ENCODE measurements around the gene KLHL14.
"Not testable (repeated sequence)": the region's sequence is repeated elsewhere in the genome, so short reads cannot be mapped to it uniquely, and the experiment has no call there.

KLHL14 gene

DNA sequence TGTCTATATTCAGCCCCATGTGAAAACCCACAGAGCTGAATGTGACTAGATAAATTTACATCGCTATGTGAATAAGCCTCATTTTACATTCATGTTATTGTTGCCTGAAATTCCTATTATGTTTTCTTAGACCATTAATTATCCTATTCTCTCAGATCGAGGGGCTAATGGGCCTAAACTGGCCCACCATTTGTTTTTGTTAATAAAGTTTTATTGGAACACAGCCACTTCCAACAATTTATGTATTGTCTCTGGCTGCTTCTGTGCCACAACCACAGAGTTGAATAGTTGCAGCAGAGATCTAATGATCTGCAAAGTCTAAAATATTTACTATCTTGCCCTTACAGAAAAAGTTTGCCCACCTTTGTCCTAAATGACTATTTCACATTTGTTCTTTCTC is 61.0 kb downstream of the KLHL14 start:
- DNase-seq: no peak

DNA sequence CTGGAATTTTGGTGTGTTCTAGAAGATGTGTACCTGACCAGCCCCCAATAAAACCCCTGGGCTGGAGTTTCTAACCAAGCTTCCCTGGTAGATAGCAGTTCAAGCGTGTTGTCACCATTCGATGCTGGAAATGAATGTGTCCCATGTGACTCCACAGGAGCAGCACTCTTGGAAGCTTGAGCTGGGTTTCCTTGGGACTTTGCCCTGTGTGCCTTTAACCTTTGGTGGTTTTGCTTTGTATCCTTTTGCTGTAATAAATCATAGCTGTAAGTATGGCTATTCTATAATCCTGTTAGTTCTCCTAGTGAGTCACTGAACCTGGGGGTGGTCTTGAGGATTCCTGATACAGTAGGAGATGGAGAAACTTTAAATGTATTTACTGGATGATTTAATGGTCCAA is 65.2 kb downstream of the KLHL14 start:
- no peak for DNase-seq

DNA sequence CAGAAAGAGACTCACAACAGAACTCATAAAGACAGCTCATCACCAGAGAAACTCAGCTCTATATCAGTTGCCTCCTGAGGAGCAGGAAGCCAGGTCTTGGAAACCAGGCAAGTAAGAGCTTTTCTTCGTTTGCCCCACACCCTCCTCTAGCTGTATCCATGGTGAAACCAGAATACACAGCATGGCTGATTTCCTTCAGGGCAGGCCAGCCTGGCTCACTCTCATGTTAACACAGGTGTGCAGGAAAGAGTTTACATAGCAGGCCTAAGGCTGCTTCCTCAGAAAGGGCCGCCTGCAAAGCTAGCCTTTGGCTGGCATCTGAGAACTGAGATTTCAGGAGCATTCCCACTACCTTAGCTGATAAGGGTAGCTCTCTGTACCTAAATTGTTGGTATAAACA is 65.7 kb downstream of the KLHL14 start:
- no peak for DNase-seq

DNA sequence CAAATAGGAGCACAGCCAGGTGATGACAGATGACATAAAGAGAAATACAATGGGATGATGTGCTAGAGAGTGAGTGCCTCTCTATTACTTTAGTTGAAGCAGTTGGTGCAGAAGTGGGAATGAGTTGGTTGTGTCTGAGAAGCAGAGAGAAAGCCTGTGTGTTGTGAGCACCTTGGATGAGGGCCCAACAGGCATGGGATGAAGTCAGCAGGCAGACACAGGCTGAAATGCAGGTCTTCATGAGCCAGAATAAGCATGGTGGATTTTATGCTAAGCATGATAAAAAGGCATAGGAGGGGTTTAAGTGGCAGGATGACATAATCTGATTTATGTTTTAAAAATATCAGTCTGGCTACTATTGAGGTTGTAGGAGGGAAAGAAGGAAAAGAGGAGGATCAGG is 71.5 kb downstream of the KLHL14 start:
- no peak for DNase-seq

DNA sequence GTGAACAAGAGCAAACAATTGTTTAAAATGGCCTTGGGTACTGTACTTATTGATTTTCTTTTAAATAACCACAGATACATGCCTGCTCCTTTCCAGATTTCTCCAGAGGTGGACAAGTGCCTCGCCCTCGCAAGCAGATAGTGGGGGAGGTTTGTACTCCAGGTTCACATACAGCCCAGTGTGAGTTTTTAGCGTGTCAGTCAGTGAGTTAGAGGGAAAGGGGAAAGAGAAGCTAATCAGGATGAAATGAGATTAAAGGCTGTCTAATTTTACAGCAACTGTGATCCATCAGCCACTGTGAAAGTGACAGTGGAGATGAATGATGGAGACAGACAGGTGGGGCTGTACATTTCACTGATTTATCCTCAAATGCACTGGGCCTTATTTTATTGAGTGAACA is 74.7 kb downstream of the KLHL14 start:
- DNase-seq: no peak

DNA sequence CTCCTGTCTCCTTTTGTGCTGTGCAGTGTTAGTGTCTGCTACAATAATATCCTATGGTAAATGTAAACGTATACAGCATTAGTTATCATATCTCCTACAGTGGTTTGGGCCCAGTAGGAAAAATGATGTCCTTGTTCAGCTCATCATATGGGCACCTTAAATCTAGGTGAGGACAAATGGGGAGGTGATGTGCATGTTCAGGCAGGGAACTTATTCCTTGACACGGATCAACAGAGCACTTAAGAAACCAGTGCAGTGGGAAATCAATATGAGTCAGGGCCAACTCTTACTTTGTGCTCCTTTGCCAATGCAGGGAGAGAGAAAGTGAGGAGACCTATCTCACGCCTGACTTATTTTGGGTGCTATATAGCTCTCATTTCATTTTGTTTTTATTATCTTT is 76.4 kb downstream of the KLHL14 start:
- DNase-seq: no peak

DNA sequence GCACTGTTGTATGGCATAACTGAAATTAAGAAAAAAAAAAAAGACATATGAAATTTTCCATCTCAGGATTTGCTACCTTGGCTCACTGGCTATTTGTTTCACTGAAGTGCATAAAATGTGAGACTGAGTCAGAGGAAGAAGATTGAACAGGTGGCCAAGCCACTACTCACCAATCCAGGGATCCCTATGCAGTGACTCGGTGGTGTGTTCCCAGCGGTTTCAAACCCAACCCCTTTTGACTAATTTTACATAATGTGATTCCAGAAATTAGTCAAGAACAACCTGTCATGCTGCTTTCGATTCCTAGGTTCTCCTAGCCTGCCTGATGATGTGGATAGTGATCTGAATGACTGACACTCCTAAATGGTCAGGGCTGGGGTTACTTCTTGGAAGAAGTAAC is 77.3 kb downstream of the KLHL14 start:
- DNase-seq: no peak

DNA sequence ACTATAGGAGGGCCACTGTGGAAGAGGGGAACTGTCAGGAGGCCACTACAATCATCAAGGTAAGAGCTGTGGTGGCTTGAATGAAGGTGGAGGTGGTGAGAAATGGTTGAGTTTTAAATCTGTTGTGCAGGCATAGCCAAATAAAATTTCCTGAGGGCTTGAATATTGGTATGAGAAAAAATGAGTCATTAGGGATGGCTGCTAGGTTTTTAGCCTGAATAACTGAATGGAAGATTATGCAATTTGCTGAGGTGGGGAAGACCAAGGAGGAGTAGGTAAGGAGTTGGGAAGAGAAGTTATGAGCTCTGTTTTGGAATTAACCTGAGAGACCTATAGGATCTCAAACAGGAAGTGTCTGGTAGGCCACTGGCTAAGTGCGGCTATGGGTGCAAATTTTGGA is 84.0 kb downstream of the KLHL14 start:
- DNase-seq: no peak

DNA sequence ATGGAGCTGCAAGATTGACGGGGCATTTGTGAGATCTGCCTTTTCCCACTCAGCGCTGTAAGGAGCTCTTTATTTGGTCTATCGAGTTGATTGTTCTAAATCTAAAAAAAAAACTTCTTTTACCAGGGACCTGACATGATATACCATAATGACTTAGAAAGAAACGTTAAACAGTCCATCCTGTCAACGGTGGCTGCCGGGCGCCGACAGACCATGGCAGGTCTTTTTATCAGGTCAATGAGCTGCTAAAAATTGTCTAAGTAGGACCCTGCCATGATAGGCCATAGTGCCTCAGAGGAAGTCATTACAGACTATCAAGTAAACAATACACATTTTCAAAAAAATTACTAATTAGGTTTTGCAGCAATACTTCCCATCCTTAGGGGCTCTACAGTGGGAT is 87.9 kb downstream of the KLHL14 start:
- DNase-seq: no peak

DNA sequence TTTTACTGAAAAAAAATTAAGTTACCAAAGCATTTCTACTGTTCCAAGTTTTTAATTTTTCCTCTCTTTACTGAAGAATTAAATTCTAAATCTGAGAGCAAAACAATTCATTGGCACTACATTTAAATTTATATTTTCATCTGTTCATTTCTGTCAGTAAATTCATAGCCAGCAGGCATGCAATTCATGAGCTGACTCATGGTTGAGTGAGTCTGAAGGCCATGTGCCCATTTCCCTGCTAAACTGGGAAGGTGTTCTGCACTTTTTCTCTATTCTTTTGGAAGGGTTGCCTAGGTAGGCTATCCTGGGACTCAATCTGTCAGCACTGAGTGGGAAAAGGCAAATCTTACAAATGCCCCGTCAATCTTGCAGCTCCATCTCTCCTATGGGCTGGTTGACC is 88.7 kb downstream of the KLHL14 start:
- no peak for DNase-seq

DNA sequence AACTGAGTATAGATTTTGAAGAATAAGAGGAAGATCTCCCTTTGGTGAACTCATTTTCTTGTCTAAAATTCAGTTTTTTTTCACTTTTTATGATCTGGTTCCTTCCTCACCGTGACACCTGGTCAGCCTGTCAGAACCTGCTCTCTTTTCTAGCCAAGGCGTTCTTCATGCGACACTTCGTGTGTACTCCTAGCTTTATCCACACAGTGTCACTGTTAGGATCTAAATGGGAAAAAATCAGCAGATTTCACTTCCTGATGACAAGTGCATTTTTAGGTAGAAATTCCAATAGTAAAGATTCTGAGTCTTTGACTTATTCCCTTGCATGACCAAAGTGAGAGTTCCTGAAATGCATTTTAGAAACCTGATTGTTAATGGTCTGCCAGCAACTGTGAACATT is 89.8 kb downstream of the KLHL14 start:
- no peak for DNase-seq

DNA sequence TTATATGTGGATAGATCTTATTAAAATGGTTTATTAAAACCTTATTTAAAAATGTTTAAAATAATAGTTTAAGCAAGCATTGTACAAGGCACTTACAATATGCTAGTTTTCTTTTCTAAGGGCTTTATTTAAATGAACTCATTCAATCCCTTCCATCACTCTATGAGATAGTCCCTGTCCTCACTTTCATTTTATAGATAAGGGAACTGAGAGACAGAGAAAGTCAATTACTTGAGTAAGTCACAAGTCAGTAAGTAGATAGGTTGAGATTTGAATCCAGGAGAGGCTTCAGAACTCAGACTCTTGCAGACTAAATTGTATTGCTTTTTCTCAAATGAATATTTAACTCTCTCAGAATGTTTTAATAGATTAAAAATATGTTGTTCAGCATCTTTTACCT is 95.2 kb downstream of the KLHL14 start:
- DNase-seq: no peak

DNA sequence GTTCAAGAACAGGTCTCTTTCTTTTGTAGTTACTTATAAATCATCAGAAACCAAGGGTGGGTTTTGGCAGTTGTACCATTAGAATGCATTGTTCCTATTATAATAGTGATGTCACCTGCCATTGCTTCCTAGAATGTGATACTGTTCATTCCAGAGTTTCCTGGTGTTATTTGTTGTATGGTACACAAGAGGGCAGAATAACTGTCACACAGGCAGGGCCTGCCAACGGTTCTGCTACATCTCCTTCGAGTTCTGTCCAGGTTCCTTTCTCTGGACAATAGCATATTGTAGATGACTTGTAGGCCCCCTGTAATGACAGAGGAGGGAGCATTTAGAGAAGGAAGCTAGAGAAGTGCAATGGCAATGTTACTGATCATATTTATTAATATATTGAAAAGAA is 98.3 kb downstream of the KLHL14 start:
- no peak for DNase-seq

DNA sequence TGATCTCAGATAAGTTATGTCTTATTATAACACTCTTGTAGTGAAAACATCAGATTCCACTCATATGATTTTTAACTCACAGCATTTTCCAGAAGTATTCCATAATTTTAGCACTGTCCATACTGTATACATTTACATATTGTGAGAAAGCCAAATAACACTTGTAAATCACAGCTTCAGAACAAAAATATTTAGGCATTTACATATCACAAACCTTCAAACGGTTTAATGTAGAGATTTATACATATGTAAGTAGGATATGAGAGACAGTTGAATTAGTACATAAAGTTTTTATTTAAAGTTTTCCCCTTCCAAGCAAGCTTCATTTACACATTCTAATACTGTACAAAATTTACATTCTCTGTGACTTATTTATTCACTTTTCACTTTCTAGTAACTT is 100.4 kb downstream of the KLHL14 start:
- no peak for DNase-seq

DNA sequence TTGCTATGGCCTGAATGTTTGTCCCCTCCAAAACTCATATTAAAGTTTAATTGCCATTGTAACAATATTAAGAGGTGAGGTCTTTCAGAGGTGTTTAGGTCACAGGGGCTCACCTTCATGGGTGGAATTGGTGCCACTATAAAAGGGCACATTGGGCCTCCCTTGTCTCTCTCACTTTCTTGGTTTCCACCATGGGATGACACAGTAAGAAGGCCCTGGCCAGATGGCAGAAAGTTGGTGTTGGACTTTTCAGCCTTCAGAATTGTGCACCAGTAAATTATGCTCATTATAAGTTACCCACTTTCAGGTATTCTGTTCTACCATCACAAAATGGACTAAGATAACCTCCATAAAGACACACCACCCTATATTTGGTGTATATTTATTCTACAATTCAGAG is 102.1 kb downstream of the KLHL14 start:
- no peak for DNase-seq

DNA sequence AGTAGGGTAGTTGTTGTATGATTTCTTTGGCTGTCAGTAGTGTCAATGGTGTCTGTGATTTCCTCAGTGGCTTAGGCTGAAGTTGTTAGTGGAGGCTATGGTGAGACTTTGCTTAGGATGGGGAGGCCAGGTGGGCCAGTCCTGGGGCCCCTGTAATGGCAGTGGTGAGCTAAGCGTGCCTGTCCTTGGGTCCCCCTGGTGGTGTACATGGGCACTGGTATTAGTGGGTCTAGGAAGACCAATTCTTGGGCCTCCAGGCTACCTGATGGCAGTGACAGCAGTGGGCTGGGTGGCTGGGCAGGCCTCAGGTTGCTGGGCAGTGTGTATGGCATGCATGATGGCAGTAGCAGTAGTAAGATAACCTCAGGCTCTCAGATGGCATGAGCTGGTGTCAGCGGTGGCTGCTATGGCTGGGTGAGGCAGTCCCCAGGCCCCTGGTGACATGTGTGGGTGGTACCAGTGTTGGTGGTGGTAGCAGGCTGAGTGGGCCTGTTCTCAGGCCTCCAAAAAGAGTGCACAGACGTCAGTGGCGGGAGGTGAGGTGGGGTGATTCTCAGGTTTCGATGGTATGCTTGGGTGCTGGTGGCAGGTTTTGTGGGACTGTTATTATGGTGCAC is 103.2 kb downstream of the KLHL14 start:
- no peak for DNase-seq

DNA sequence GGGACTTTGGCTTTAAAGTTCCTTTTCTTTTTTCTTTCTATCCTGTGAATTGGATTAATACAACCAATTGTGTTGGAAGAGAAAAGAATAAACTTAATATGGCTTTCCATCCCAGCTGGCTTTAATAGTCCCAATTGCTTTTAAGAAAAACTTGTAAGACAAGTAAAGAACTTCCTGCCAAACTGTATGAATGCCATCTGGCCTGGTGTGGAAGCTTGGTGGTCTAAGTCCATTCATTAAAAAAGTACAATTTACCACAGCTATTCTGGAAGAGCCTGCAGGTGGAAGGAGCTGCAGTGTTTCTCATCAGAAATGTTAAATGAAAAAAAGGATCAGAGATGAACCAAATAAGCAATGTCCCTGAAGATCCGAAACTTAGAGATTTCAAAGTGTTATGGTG is 103.9 kb downstream of the KLHL14 start:
- no peak for DNase-seq

DNA sequence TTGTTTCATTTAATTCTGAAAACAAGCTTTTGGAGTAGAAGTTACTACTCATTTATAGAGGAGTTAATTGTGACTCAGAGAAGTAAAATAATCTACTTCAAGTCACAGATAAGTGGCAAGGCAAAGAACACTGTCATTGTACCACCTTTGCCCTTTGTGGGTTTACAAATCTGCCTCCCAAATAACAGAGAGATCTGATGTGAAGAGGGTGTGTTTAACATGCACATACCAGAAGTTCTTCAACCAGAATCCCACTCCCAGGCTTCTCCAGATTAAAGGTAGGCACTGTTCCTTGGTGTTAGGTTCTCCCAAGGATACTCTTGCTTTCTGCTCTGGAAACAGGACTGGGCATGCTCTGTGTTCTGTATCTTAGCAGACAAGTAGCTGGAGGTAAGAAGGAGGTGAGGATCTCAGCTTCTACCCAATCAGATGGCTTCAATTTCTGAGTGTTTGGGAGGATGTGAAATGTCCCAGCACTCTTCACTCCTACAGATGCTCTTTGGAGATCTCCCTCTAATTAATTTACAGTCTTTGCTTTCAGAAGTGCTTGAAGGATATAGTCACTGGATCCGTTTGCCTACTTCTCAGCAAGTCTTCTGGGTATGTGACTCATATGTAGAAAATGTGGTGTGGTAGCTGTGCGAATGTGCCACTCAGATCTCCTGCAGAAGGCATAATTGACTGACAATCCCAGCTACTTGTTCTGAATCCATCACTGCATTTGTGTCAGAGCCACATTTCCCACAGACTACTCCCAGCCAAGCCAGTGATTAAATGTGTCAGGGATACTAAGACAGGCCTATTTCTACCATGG is 111.1 kb downstream of the KLHL14 start:
- DNase-seq: no peak

DNA sequence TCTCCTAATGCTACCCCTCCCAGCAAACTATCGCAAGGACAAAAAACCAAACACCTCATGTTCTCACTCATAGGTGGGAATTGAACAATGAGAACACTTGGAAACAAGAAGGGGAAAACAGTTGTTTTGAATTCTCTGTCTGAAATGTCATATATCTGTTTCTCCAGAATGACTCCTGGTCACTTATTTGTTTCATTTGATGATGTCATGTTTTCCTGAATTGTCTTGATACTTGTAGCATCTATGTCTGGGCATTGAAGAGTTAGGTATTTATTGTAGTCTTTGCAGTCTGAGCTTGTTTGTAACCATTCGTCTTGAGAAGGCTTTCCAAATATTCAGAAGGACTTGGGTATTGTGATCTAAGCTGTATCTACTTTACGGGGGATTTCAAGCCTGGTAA is 118.3 kb downstream of the KLHL14 start:
- not testable (repeated sequence) for DNase-seq

DNA sequence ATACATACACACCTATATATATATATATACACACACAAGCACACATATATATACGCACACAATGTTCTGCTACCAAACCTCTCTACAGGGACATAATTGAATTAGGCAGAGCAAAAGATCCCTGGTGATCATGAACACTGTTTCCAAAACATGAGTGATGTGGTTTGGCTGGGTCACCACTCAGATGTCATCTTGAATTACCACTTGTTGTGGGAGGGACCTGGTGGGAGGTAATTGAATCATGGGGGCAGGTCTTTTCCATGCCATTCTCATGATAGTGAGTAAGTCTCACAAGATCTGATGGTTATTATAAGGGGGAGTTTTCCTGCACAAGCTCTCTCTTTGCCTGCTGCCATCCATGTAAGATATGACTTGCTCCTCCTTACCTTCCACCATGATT is 135.2 kb downstream of the KLHL14 start:
- not testable (repeated sequence) for DNase-seq

DNA sequence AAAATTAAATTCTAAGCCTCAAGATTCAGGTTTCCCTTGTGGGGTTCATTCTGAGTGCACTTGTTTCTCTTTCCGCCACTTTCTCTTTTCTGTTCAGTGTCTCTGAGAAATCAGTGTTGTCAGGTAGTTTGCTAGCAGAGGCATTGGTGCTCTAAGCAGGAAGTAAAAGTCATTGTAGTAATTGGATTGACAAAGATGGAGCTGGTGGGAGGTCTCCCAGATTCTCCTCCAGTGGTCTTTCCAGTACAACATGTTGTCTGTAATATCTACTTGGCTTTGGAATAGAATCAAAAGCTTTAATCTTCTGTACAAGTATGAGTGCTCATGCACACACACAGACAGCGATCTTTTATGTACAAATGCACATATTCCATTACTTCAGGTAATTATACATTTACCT is 135.6 kb downstream of the KLHL14 start:
- no peak for DNase-seq

DNA sequence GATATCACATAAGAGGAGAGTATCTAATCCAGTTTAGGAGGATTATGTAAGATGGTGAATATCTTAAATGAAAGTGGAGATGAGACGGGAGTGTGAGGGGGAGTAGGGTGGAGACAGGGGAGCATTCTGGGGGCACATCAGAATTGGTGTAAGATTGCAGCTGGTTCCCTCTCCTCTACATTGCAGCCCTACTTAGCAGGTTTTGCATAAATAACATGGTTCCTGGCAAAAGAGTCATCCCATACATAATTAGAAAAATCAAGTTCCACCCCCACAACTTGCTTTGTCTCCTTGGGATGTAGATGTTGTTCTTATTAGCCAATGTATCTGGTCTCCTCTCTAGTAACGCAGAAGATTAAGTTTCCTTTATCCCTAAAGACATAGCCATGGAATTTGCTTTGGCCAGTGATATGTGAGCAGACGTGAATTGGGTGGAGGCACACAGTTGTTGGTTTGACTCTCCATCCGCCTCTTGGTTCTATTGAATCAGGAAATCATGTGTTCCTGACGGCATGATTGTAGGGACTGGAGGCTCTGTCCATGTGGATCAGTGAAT is 137.9 kb downstream of the KLHL14 start:
- DNase-seq: no peak

DNA sequence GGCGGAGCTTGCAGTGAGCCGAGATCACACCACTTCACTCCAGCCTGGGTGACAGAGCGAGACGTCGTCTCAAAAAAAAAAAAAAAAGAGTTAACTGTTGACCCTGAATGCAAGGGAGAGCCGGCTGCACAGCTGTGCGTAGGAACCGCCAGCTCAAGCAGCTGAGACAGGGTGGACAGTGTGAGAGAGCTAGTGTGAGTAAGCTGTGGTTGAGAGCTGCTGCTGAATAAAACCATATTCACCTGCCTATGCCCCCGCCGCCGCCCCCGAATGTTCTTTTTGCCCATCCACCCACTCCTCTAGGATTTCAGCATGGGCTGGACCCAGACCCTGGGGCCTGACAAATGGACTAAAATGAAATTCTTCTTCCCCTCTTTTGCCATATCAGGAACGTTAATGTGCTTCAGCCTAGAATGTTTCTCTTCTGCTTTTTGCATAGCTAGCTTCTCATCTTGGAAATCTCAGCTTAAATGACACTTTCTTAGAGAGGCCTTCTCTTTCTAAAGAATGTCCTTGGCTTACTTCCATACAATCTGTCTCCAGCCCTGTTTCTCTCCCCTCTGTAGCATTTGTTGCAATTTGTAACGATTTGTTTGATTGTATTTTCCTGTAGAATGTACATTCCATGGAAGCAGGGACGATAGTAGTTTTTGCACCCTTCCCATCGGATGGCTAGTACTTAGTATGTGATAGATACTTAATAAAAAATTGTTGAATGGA is 142.7 kb downstream of the KLHL14 start:
- no peak for DNase-seq

DNA sequence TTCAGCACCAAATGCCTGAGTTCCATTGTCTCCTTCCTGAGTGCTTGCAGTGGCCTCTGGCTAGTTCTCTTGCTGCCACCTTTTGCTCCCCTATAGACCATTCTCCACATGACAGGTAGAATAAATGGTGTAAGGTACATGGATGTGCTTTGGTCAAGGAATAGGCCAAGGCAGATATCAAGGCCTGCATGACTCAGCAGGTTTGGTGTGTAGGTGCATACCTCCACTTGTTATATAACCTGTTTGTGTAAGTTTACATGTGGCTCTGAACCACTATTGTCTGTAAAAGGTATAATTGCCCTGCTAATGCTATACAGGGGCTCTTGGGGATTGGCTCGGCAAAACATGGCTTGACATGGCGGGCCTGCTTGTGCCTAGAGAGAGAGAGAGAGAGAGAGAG is 143.5 kb downstream of the KLHL14 start:
- no peak for DNase-seq

Data from inflammatory macrophage treated with lipopolysaccharide for 4 hours (primary cell).